IPS-18a (cell line): ENCODE measurements around the gene PATZ1.
"Not testable (repeated sequence)": the region's sequence is repeated elsewhere in the genome, so short reads cannot be mapped to it uniquely, and the experiment has no call there.

Experiments
- H3K27ac ChIP-seq: one replicate; pipeline ENCODE4 v1.5.1; 2013; ENCODE audit warnings: low read length
- H3K27me3 ChIP-seq: one replicate; pipeline ENCODE4 v1.6.1; 2013; ENCODE audit warnings: mild to moderate bottlenecking, low read length; ENCODE audit not compliant: control insufficient read depth, insufficient read depth
- H3K36me3 ChIP-seq: one replicate; pipeline ENCODE4 v1.6.1; 2013; ENCODE audit warnings: low read depth, low read length; ENCODE audit not compliant: control insufficient read depth
- H3K4me1 ChIP-seq: one replicate; pipeline ENCODE4 v1.6.1; 2013; ENCODE audit warnings: low read depth, low read length; ENCODE audit not compliant: control insufficient read depth
- H3K4me3 ChIP-seq: one replicate; pipeline ENCODE4 v1.5.1; 2013; ENCODE audit warnings: low read length
- H3K9ac ChIP-seq: one replicate; pipeline ENCODE4 v1.6.1; 2013; ENCODE audit warnings: mild to moderate bottlenecking, low read length, moderate library complexity
- H3K9me3 ChIP-seq: one replicate; pipeline ENCODE4 v1.6.1; 2013; ENCODE audit warnings: low read depth, low read length; ENCODE audit not compliant: control insufficient read depth

Gene PATZ1, protein sequence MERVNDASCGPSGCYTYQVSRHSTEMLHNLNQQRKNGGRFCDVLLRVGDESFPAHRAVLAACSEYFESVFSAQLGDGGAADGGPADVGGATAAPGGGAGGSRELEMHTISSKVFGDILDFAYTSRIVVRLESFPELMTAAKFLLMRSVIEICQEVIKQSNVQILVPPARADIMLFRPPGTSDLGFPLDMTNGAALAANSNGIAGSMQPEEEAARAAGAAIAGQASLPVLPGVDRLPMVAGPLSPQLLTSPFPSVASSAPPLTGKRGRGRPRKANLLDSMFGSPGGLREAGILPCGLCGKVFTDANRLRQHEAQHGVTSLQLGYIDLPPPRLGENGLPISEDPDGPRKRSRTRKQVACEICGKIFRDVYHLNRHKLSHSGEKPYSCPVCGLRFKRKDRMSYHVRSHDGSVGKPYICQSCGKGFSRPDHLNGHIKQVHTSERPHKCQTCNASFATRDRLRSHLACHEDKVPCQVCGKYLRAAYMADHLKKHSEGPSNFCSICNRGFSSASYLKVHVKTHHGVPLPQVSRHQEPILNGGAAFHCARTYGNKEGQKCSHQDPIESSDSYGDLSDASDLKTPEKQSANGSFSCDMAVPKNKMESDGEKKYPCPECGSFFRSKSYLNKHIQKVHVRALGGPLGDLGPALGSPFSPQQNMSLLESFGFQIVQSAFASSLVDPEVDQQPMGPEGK

GRCh38 chr22:31346255-31346732, at the start of gene PATZ1:
PATZ1 (minus strand) TSS chr22:31346346; CDS start chr22:31345602, 744 bp downstream.
- Histone ChIP-seq H3K9ac (peak within 1 kb of the TSS; percentile 99), H3K27ac (peak within 1 kb of the TSS; percentile 92), H3K9me3 (no peaks in the 10 kb centered on the region), H3K4me1 (peaks cover 31% of the 10 kb centered on the region), H3K27me3 (no peaks in the 10 kb centered on the region), H3K4me3 (peak within 1 kb of the TSS; percentile 89), H3K36me3 (peaks cover 9% of the 10 kb centered on the region)

DNA sequence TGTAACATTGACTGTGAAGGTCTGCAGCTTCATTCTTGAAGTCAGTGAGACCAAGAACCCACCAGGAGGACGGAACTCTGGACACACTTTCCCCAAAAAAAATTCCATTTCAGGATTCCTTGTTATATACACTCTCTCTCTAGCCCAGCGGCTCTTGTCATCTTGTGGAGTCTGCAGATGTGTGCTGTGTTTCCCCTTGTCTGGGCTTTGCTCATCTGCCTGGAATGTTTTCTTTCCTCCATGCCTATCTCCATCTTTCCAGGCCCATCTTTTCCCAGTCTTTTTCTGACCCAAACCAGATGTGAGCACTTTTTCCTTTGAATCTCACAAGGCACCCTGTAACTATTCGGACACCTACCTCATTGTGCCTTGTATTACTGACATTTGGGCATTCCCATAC, 48.2 kb upstream of the PATZ1 start:
- no peak overlapping the region for H3K9ac ChIP-seq
- peaks cover 4% of the 10 kb centered on the region for H3K4me1 ChIP-seq
- H3K9me3 ChIP-seq = no peaks in the 10 kb centered on the region
- H3K4me3 ChIP-seq = no peak overlapping the region
- no peak overlapping the region for H3K27ac ChIP-seq
- no peaks in the 10 kb centered on the region for H3K36me3 ChIP-seq
- H3K27me3 ChIP-seq = no peaks in the 10 kb centered on the region

DNA sequence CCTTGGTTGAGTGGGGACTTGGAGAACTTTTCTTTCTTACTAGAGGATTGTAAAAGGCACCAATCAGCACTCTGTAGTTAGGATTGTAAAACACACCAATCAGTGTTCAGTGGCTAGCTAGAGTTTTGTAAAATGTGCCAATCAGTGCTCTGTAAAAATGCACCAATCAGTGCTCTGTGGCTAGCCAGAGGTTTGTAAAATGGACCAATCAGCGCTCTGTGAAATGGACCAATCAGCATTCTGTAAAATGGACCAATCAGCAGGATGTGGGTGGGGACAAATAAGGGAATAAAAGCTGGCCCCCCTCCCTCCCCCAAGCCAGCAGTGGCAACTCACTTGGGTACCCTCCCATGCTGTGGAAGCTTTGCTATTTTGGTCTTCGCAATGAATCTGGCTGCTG, 47.7 kb upstream of the PATZ1 start:
- Histone ChIP-seq H3K4me3 (no peak overlapping the region), H3K9me3 (no peaks in the 10 kb centered on the region), H3K4me1 (peaks cover 3% of the 10 kb centered on the region), H3K36me3 (no peaks in the 10 kb centered on the region), H3K9ac (no peak overlapping the region), H3K27me3 (no peaks in the 10 kb centered on the region), H3K27ac (no peak overlapping the region)

DNA sequence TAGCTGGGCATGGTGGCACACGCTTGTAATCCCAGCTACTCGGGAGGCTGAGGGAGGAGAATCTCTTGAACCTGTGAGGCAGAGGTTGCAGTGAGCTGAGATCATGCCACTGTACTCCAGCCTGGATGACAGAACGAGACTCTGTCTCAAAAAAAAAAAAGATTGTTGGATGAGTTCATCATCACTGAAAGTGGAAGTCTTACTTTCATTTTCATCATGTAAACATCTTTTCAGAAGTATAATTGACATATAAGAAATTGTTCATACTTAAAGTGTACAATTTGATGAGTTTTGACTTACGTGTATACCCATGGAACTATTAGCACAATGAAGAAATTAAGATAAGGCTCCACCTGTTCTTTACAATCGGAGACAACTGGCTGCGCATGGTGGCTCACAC, 32.5 kb upstream of the PATZ1 start:
- not testable (repeated sequence) for H3K27me3 ChIP-seq, H3K4me3 ChIP-seq, H3K36me3 ChIP-seq, H3K9ac ChIP-seq, H3K4me1 ChIP-seq, H3K9me3 ChIP-seq, H3K27ac ChIP-seq

GRCh38 chr22:31378123-31378522, 32.0 kb upstream of the PATZ1 start:
- H3K4me1 ChIP-seq = no peaks in the 10 kb centered on the region
- no peaks in the 10 kb centered on the region for H3K36me3 ChIP-seq
- H3K9me3 ChIP-seq = no peaks in the 10 kb centered on the region

GRCh38 chr22:31377612-31378011, 31.5 kb upstream of the PATZ1 start:
- no peaks in the 10 kb centered on the region for H3K9me3 ChIP-seq
- no peaks in the 10 kb centered on the region for H3K4me1 ChIP-seq
- H3K36me3 ChIP-seq = no peaks in the 10 kb centered on the region
- H3K4me3 ChIP-seq = no peak overlapping the region
- no peak overlapping the region for H3K9ac ChIP-seq
- H3K27me3 ChIP-seq = no peaks in the 10 kb centered on the region
- no peak overlapping the region for H3K27ac ChIP-seq

More at GRCh38 chr22:31378123-31378522, 32.0 kb upstream of the PATZ1 start:
- H3K9ac ChIP-seq = no peak overlapping the region
- no peaks in the 10 kb centered on the region for H3K27me3 ChIP-seq
- no peak overlapping the region for H3K4me3 ChIP-seq
- H3K27ac ChIP-seq = no peak overlapping the region

GRCh38 chr22:31367426-31367825, 21.3 kb upstream of the PATZ1 start:
- Histone ChIP-seq H3K9ac (no peak overlapping the region), H3K27ac (no peak overlapping the region), H3K9me3 (no peaks in the 10 kb centered on the region), H3K4me1 (no peaks in the 10 kb centered on the region), H3K36me3 (no peaks in the 10 kb centered on the region), H3K27me3 (no peaks in the 10 kb centered on the region), H3K4me3 (no peak overlapping the region)

GRCh38 chr22:31363885-31364465, 17.8 kb upstream of the PATZ1 start:
- no peak overlapping the region for H3K4me3 ChIP-seq
- no peaks in the 10 kb centered on the region for H3K36me3 ChIP-seq
- no peak overlapping the region for H3K27ac ChIP-seq
- H3K4me1 ChIP-seq = no peaks in the 10 kb centered on the region
- H3K9me3 ChIP-seq = no peaks in the 10 kb centered on the region
- H3K27me3 ChIP-seq = no peaks in the 10 kb centered on the region
- no peak overlapping the region for H3K9ac ChIP-seq

- Histone ChIP-seq H3K9me3 (no peaks in the 10 kb centered on the region), H3K36me3 (no peaks in the 10 kb centered on the region), H3K4me3 (no peak overlapping the region), H3K27ac (no peak overlapping the region), H3K4me1 (no peaks in the 10 kb centered on the region), H3K27me3 (no peaks in the 10 kb centered on the region), H3K9ac (no peak overlapping the region)
Measured at GRCh38 chr22:31361743-31362142, 15.6 kb upstream of the PATZ1 start.

DNA sequence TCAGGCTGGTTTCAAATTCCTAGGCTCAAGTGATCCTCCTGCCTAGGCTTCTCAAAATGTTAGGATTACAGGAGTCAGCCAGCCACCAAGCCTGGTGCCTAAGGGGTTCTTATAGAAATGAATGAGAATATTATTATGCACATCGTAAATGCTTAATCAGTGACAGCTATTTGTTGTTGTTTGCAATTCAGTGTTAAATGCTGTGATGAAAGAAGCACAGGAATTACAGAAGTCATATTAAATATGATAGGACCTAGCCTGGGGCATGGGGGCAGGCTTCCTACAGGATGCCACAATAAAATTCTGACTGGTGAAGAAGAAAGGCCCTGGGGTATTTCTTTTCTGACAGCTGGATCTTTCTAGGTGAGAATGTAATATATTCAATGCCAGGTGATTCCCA, 13.9 kb upstream of the PATZ1 start:
- H3K4me3 ChIP-seq = no peak overlapping the region
- H3K27me3 ChIP-seq = no peaks in the 10 kb centered on the region
- H3K27ac ChIP-seq = no peak overlapping the region
- no peaks in the 10 kb centered on the region for H3K4me1 ChIP-seq
- no peaks in the 10 kb centered on the region for H3K9me3 ChIP-seq
- no peak overlapping the region for H3K9ac ChIP-seq
- H3K36me3 ChIP-seq = no peaks in the 10 kb centered on the region

DNA sequence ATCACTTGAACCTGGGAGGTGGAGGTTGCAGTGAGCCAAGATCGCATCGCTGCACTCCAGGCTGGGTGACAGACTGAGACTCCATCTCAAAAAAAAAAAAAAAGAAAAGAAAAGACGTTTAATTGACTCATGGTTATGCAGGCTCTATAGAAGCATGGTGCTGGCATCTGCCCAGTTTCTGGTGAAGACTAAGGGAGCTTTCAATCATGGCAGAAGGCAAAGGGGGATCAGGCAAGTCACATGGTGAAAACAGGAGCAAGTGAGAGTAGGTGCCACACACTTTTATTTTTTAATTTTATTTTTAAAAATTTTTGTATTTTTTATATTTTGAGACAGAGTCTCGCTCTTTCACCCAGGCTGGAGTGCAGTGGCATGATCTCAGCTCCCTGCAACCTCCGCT, 8.4 kb upstream of the PATZ1 start:
- Histone ChIP-seq H3K36me3 (no peaks in the 10 kb centered on the region), H3K9me3 (no peaks in the 10 kb centered on the region), H3K9ac (no peak overlapping the region), H3K27ac (no peak overlapping the region), H3K4me3 (no peak overlapping the region), H3K4me1 (peaks cover 3% of the 10 kb centered on the region), H3K27me3 (no peaks in the 10 kb centered on the region)
